CD14-positive monocyte (primary cell): ENCODE data around the gene CD2BP2. TPM values are rescaled to one million over a fixed set of nuclear protein-coding genes. Genes with fewer than 3 reads are reported as not detected.

Source experiments
- DNase-seq, 3 donors: peaks; one replicate each; pipeline ENCODE4 v3.0.0-alpha.2; 2011 to 2022
- H2AFZ ChIP-seq: 2 replicates; pipeline ENCODE4 v1.6.0; 2012; ENCODE audit warnings: mild to moderate bottlenecking, low read depth, low read length, inconsistent platforms; ENCODE audit not compliant: insufficient read depth, poor library complexity, severe bottlenecking
- H3K27ac ChIP-seq, 2 donors: 1 replicate in 1 of 2; 2 replicates in 1 of 2; pipeline ENCODE4 v1.5.1; 2012 to 2013; ENCODE audit warnings: low read length in 2 of 2, control low read depth in 1 of 2, inconsistent platforms in 1 of 2, low read depth in 1 of 2, mild to moderate bottlenecking in 1 of 2
- H3K27me3 ChIP-seq, 2 donors: one replicate each; pipeline versions ENCODE4 v1.6.0 to v1.6.1; 2011 to 2013; ENCODE audit warnings: low read length in 2 of 2; ENCODE audit not compliant: control insufficient read depth in 2 of 2, insufficient read depth in 2 of 2
- H3K36me3 ChIP-seq, 2 donors: replicated peaks in 1 of 2; 1 replicate in 1 of 2; 2 replicates in 1 of 2; pipeline versions ENCODE4 v1.5.1 to v1.6.1; 2012 to 2013; ENCODE audit warnings: low read length in 2 of 2, control low read depth in 1 of 2, inconsistent platforms in 1 of 2, mild to moderate bottlenecking in 1 of 2; ENCODE audit not compliant: insufficient read depth in 2 of 2, control insufficient read depth in 1 of 2
- H3K4me1 ChIP-seq, 2 donors: 1 replicate in 1 of 2; 2 replicates in 1 of 2; pipeline versions ENCODE4 v1.5.1 to v1.6.1; 2012 to 2013; ENCODE audit warnings: low read length in 2 of 2, control low read depth in 1 of 2, inconsistent platforms in 1 of 2, mild to moderate bottlenecking in 1 of 2, moderate library complexity in 1 of 2; ENCODE audit not compliant: insufficient read depth in 2 of 2, control insufficient read depth in 1 of 2
- H3K4me2 ChIP-seq: replicated peaks from 2 replicates; pipeline ENCODE3; 2012; ENCODE audit warnings: low read length, moderate library complexity, mild to moderate bottlenecking; ENCODE audit not compliant: poor library complexity, severe bottlenecking; ENCODE audit errors: extremely low read depth
- H3K4me3 ChIP-seq, 3 experiments: fragments of 200-600 bp in 1 of 3; sonication (generic) in 1 of 3; replicated peaks in 1 of 3; 1 replicate in 2 of 3; 2 replicates in 1 of 3; pipeline ENCODE4 v1.5.1; 2011 to 2013; ENCODE audit warnings: low read length in 3 of 3, mild to moderate bottlenecking in 3 of 3, control low read depth in 2 of 3, low read depth in 2 of 3, inconsistent platforms in 1 of 3, moderate library complexity in 1 of 3
- H3K79me2 ChIP-seq: 2 replicates; pipeline ENCODE4 v1.6.0; 2012; ENCODE audit warnings: mild to moderate bottlenecking, control low read depth, inconsistent platforms, low read length, moderate library complexity; ENCODE audit not compliant: insufficient read depth
- H3K9ac ChIP-seq: 2 replicates; pipeline ENCODE4 v1.6.0; 2017; ENCODE audit warnings: low read length, mild to moderate bottlenecking; ENCODE audit not compliant: insufficient read depth, poor library complexity, severe bottlenecking
- H3K9me3 ChIP-seq, 2 donors: replicated peaks in 1 of 2; 1 replicate in 1 of 2; 2 replicates in 1 of 2; pipeline versions ENCODE4 v1.5.1 to v1.6.1; 2012 to 2013; ENCODE audit warnings: low read length in 2 of 2, control low read depth in 1 of 2; ENCODE audit not compliant: control insufficient read depth in 1 of 2, insufficient read depth in 1 of 2
- H4K20me1 ChIP-seq: 2 replicates; pipeline ENCODE4 v1.6.0; 2012; ENCODE audit warnings: mild to moderate bottlenecking, low read length, control low read depth, moderate library complexity; ENCODE audit not compliant: insufficient read depth
- H3K27ac Mint-ChIP-seq, 7 donors: one replicate each; pipeline ENCODE4 v1.8.0; 2020; ENCODE audit warnings: mild to moderate bottlenecking in 7 of 7, mixed read lengths in 7 of 7, moderate library complexity in 6 of 7, inconsistent platforms in 2 of 7
- H3K27me3 Mint-ChIP-seq, 3 donors: one replicate each; pipeline ENCODE4 v1.8.0; 2021 to 2022; ENCODE audit warnings: low read depth in 3 of 3, mild to moderate bottlenecking in 3 of 3, mixed read lengths in 3 of 3, moderate library complexity in 3 of 3, inconsistent platforms in 1 of 3
- H3K36me3 Mint-ChIP-seq, 2 donors: one replicate each; pipeline ENCODE4 v1.8.0; 2020; ENCODE audit warnings: mixed read lengths in 2 of 2, inconsistent platforms in 1 of 2, mild to moderate bottlenecking in 1 of 2
- H3K4me1 Mint-ChIP-seq: one replicate; pipeline ENCODE4 v1.8.0; 2020; ENCODE audit warnings: mild to moderate bottlenecking, mixed read lengths
- H3K4me3 Mint-ChIP-seq, 2 donors: one replicate each; pipeline ENCODE4 v1.8.0; 2020; ENCODE audit warnings: mild to moderate bottlenecking in 2 of 2, mixed read lengths in 2 of 2, moderate library complexity in 1 of 2
- H3K9me3 Mint-ChIP-seq, 7 donors: one replicate each; pipeline ENCODE4 v1.8.0; 2020 to 2022; ENCODE audit warnings: mixed read lengths in 7 of 7, mild to moderate bottlenecking in 6 of 7, moderate library complexity in 6 of 7, inconsistent platforms in 2 of 7
- CTCF ChIP-seq: fragments of 200-600 bp; IDR thresholded peaks from one replicate; pipeline ENCODE4 v1.8.0; 2022; ENCODE audit warnings: antibody characterized with exemption, mild to moderate bottlenecking
- WGBS: methylation state at CpG from one replicate; pipeline ENCODE4 v1.1.5; 2013; ENCODE audit warnings: missing lambda C conversion rate; ENCODE audit not compliant: insufficient coverage; 5-methylcytosine and 5-hydroxymethylcytosine counted together
- intact Hi-C, 2 donors: fragments of 100-400 bp; cut with micrococcal nuclease; formaldehyde crosslinking; loops; one replicate each; pipeline versions ENCODE4 v1.15.0 to v1.15.1; 2023
- polyA plus RNA-seq, 3 donors: library from polyadenylated mRNA; depleted of rRNA in 1 of 3; unstranded in 2 of 3; stranded (reverse) in 1 of 3; fragments of 300-500 nt in 2 of 3; fragments of >200 nt in 1 of 3; fragmentation: Illumina TruSeq in 2 of 3; gene quantifications; 1 replicate in 2 of 3; 2 replicates in 1 of 3; pipeline ENCODE4 v1.2.3, GENCODE V29; 2012 to 2021

Gene CD2BP2
- polyA plus RNA-seq, 3 donors: 23.9 to 31.8 (median 31.0) TPM

GRCh38 chr16:30382111-30382881 is 27.2 kb upstream of the CD2BP2 start, which contains the start of gene SEPTIN1:
SEPTIN1 (minus strand) TSS chr16:30382561; CDS start chr16:30382542, 19 bp downstream.
- Histone ChIP-seq H4K20me1 (no peaks in the 10 kb centered on the region), H3K4me1 (peaks cover 22 to 34% of the 10 kb centered on the region in 2 donors), H3K9ac (no peak within 1 kb of the TSS), H3K27me3 (peaks cover 0 to 3% of the 10 kb centered on the region in 2 donors), H2AFZ (peak within 1 kb of the TSS; percentile 21), H3K9me3 (no peaks in the 10 kb centered on the region), H3K79me2 (peaks cover 7% of the 10 kb centered on the region), H3K4me2 (no peak within 1 kb of the TSS), H3K27ac (no peak within 1 kb of the TSS), H3K36me3 (no peaks in the 10 kb centered on the region), H3K4me3 (no peak within 1 kb of the TSS)
- no peak for DNase-seq
- H3K9me3 Mint-ChIP-seq: no peaks in the 10 kb centered on the region
- H3K27ac Mint-ChIP-seq: peak within 1 kb of the TSS in 3 of 7 donors; percentile 28 to 36 (median 32)
- no peaks in the 10 kb centered on the region for H3K36me3 Mint-ChIP-seq
- TF ChIP-seq CTCF: no peak
- H3K4me3 Mint-ChIP-seq: peak within 1 kb of the TSS; percentile 42 to 56
- peaks cover 25% of the 10 kb centered on the region for H3K4me1 Mint-ChIP-seq
- peaks cover 10 to 15% (median 13%) of the 10 kb centered on the region in 3 donors for H3K27me3 Mint-ChIP-seq
- intact Hi-C loops: no loop called here
- WGBS: 16% methylated on average over 5 of the region's 12 CpGs

GRCh38 chr16:30381291-30382041 is 26.4 kb upstream of the CD2BP2 start:
- no peaks in the 10 kb centered on the region for H3K9me3 ChIP-seq
- no peak overlapping the region for H3K27ac ChIP-seq
- no peak overlapping the region for H3K4me3 ChIP-seq
- no peak for DNase-seq
- no peak overlapping the region for H3K9ac ChIP-seq
- H2AFZ ChIP-seq: no peak overlapping the region
- Mint-ChIP-seq H3K4me1 (peaks cover 29% of the 10 kb centered on the region), H3K36me3 (no peaks in the 10 kb centered on the region), H3K4me3 (no peak overlapping the region), H3K9me3 (no peaks in the 10 kb centered on the region), H3K27me3 (peaks cover 10 to 15% (median 13%) of the 10 kb centered on the region in 3 donors), H3K27ac (peak overlapping the region in 1 of 7 donors; percentile 32)
- no peaks in the 10 kb centered on the region for H3K36me3 ChIP-seq
- intact Hi-C loops: loop anchor here in 1 of 2 donors (2.0 kb wide), 1 partner anchor 13 kb away; the partner anchor contains the start of gene ZNF48
- WGBS: no CpG with 5 or more reads among the region's 13 CpGs
- H3K27me3 ChIP-seq: peaks cover 0 to 3% of the 10 kb centered on the region in 2 donors
- no peak overlapping the region for H3K4me2 ChIP-seq
- H3K4me1 ChIP-seq: peaks cover 30 to 42% of the 10 kb centered on the region in 2 donors
- H3K79me2 ChIP-seq: peaks cover 7% of the 10 kb centered on the region
- H4K20me1 ChIP-seq: no peaks in the 10 kb centered on the region
- TF ChIP-seq CTCF: no peak
